BJ (cell line): Measurements from ENCODE around the gene DENND1A. TPM values are rescaled to one million over a fixed set of nuclear protein-coding genes. Genes with fewer than 3 reads are reported as not detected.
A peak's percentile ranks its signal among the peaks of the same experiment; 100 is the strongest.

ENCODE experiments used
- CTCF ChIA-PET: fragments of 350-600 bp; formaldehyde crosslinking; extraction: SDS; loops from one replicate; lab custom pipeline; 2021; ENCODE audit warnings: antibody characterized with exemption, inconsistent platforms; lab: Yijun Ruan, JAX
- POLR2A ChIA-PET: fragments of 300-600 bp; sonication (Branson Sonifier 250); formaldehyde crosslinking; extraction: SDS; loops from one replicate; lab custom pipeline; 2021; ENCODE audit warnings: antibody characterized with exemption; lab: Charles Lee
- DNase-seq: peaks from one replicate; pipeline ENCODE4 v3.0.0-alpha.2; 2011; ENCODE audit warnings: low read depth
- H3K27me3 ChIP-seq: 2 replicates; pipeline ENCODE4 v1.6.0; 2011; ENCODE audit warnings: low read length; ENCODE audit not compliant: control insufficient read depth, insufficient read depth
- H3K36me3 ChIP-seq: 2 replicates; pipeline ENCODE4 v1.5.1; 2011; ENCODE audit warnings: low read length; ENCODE audit not compliant: control insufficient read depth, insufficient read depth
- H3K4me3 ChIP-seq: 2 replicates; pipeline ENCODE4 v1.5.1; 2011; ENCODE audit warnings: low read depth, mild to moderate bottlenecking, control low read depth, low read length
- polyA plus RNA-seq: library from polyadenylated mRNA; depleted of rRNA; stranded (reverse); fragments of >200 nt; gene quantifications from 2 replicates; pipeline ENCODE4 v1.2.3, GENCODE V29; 2011
- TF ChIP-seq, protein P1 (sequence below): IDR thresholded peaks from 2 replicates; pipeline ENCODE4 v1.5.1; 2011; ENCODE audit warnings: low read depth, mild to moderate bottlenecking, control low read depth, inconsistent platforms, low read length, moderate library complexity; ENCODE audit not compliant: insufficient read depth

The DENND1A gene
- polyA plus RNA-seq, 1 experiment: 24.0 TPM

DNA sequence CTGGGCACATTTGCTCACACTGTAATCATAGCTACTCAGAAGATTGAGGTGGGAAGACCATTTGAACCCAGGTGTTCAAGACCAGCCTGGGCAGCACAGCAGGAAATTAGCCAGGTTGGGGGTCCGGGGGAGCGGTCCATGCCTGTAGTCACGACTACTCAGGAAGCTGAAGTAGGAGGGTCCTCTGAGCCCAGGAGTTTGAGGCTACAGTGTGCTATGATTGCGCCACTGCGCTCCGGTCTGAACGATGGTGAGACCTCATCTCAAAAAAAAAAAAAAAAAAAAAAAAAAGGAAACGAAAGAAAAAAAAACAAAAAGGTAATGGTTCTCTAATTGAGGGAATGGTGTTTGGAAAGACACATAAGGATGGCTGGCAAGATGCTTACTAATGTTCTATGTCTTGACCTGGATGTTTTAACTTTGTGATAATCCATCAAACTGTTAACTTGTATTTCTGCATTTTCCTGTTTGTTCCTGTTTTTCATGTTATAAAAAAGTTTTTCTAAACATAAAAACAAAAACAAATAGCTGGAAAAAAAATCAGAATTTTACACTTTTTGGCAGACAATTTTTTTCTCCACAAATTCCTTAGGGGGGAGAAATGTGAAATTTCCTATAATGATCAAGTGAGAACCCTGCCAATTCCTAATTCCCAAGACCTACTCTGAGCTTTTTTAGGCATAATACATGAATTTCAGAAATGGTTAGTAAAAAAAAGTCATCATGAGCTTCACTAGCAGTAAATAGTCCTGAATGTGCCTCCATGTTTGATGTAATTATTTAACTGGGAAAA is 96.9 kb downstream of the DENND1A start:
- POLR2A ChIA-PET: no interaction called here
- DNase-seq: no peak
- Histone ChIP-seq H3K27me3 (no peaks in the 10 kb centered on the region), H3K36me3 (no peaks in the 10 kb centered on the region), H3K4me3 (no peak overlapping the region)
- CTCF ChIA-PET: interaction anchor here (0.6 to 2.8 kb wide), 2 partner anchors 8 to 83 kb away, joined by 3 to 10 read pairs; no protein-coding TSS in a partner anchor
- TF ChIP-seq, protein P1, sequence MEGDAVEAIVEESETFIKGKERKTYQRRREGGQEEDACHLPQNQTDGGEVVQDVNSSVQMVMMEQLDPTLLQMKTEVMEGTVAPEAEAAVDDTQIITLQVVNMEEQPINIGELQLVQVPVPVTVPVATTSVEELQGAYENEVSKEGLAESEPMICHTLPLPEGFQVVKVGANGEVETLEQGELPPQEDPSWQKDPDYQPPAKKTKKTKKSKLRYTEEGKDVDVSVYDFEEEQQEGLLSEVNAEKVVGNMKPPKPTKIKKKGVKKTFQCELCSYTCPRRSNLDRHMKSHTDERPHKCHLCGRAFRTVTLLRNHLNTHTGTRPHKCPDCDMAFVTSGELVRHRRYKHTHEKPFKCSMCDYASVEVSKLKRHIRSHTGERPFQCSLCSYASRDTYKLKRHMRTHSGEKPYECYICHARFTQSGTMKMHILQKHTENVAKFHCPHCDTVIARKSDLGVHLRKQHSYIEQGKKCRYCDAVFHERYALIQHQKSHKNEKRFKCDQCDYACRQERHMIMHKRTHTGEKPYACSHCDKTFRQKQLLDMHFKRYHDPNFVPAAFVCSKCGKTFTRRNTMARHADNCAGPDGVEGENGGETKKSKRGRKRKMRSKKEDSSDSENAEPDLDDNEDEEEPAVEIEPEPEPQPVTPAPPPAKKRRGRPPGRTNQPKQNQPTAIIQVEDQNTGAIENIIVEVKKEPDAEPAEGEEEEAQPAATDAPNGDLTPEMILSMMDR: no peak

DNA sequence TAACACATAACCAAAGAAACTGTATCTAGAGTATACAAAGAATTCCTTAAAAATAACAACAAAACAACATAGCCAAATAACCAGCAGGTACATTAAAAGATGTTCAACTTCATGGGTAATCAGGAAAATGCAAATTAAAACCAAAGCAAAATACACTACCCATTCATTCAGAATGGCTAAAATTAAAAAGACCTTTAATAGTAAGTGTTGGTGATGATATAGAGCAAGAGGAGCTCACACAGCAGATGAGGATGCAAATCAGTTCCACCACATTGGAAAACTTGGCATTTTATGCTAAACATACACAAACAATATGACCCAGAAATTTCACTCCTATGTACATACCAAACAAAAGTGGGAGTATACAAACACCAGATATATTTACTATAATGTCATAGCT is 97.8 kb downstream of the DENND1A start:
- POLR2A ChIA-PET: no interaction called here
- Histone ChIP-seq H3K27me3 (no peaks in the 10 kb centered on the region), H3K36me3 (no peaks in the 10 kb centered on the region), H3K4me3 (no peak overlapping the region)
- TF ChIP-seq, protein P1: no peak
- DNase-seq: no peak
- CTCF ChIA-PET: no interaction called here

DNA sequence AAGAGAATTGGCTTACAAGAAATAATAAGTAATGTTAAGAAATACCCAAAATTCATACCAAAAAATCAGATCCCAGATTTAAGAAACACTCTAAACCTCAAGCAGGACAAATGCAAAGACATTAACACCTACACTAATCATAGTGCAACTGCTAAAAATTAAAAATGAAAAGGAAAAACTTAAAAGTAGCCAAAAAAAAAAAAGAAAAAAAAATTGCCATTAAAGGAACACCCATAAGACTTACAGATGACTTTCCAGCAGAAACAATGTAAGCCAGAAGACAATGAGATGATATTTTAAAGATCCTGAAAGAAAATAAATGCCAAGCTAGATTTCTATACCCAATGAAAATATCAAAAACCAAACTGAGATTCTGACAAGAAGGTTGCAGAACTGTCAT is 101.5 kb downstream of the DENND1A start:
- Histone ChIP-seq H3K36me3 (no peaks in the 10 kb centered on the region), H3K4me3 (no peak overlapping the region), H3K27me3 (no peaks in the 10 kb centered on the region)
- DNase-seq: no peak
- TF ChIP-seq, protein P1: no peak
- POLR2A ChIA-PET: no interaction called here
- CTCF ChIA-PET: no interaction called here

DNA sequence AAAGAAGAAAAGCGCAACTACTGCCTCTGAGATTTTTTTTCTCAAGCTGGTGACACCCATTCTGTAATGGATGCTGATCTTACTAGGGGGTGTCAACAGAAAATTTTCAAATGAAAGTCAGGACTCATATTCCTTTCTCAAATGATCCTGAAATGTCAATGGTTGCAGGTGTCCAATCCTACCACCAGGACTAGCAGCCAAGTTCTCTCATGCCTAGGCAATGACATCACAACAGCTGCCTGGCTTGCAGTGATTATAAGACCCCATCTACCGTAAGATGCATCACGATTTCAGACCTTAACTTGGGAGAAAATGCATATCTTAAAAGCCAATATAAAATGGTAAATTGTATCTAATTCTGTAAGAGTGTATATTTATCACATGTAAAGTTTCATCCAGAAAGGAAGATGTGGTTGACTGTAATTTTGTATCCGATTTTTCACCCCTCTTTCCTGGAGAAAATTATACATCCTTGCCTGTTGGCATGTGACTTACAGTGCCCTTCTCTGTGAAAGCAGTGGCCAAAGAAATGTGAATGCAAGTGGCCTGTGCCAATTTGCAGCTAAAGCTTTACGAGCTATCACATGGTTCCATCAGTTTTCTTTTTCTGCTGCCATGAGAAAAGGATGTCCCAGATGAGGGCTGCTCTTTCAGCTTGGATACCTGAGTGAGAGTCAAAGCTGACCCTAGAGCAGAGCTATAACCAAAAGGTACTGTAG is 104.4 kb downstream of the DENND1A start:
- POLR2A ChIA-PET: no interaction called here
- Histone ChIP-seq H3K36me3 (no peaks in the 10 kb centered on the region), H3K4me3 (no peak overlapping the region), H3K27me3 (no peaks in the 10 kb centered on the region)
- CTCF ChIA-PET: interaction anchor here (2.1 kb wide), 1 partner anchor 9 kb away, joined by 10 read pairs; no protein-coding TSS in a partner anchor
- TF ChIP-seq, protein P1: 0 out of 2 replicates have a peak, but pooled peaks have one; percentile 15
- DNase-seq: no peak
